ENCODE results near the gene FAM240A. TPM values are rescaled to one million over a fixed set of nuclear protein-coding genes. Genes with fewer than 3 reads are reported as not detected.
"Not testable (repeated sequence)": the region's sequence is repeated elsewhere in the genome, so short reads cannot be mapped to it uniquely, and the experiment has no call there.

The FAM240A gene
- total RNA-seq, 1 donor from 2014 or later: not detected

- no peak for DNase-seq (ENCODE audit: low read depth)
Observed at GRCh38 chr3:46586738-46587246, 25.5 kb upstream of the FAM240A start.

- DNase-seq (ENCODE audit: low read depth): not testable (repeated sequence)
Observed at GRCh38 chr3:46587268-46587667, 25.1 kb upstream of the FAM240A start.

- DNase-seq (ENCODE audit: low read depth): no peak
Observed at GRCh38 chr3:46593274-46593862, 19.0 kb upstream of the FAM240A start.

- no peak for DNase-seq (ENCODE audit: low read depth)
Observed at GRCh38 chr3:46593979-46594378, 18.3 kb upstream of the FAM240A start.

- no peak for DNase-seq (ENCODE audit: low read depth)
Observed at GRCh38 chr3:46594723-46595122, 17.6 kb upstream of the FAM240A start.

- DNase-seq (ENCODE audit: low read depth): no peak
Observed at GRCh38 chr3:46595819-46596314, 16.5 kb upstream of the FAM240A start.

- no peak for DNase-seq (ENCODE audit: low read depth)
Observed at GRCh38 chr3:46599590-46599989, 12.7 kb upstream of the FAM240A start.

GRCh38 chr3:46603446-46604046 lies 8.8 kb upstream of the FAM240A start:
- no peak for DNase-seq (ENCODE audit: low read depth)

- DNase-seq (ENCODE audit: low read depth): no peak
Observed at GRCh38 chr3:46604127-46604526, 8.2 kb upstream of the FAM240A start.

- DNase-seq (ENCODE audit: low read depth): no peak
Observed at GRCh38 chr3:46607603-46608028, 4.7 kb upstream of the FAM240A start.

GRCh38 chr3:46609212-46609721 lies 3.1 kb upstream of the FAM240A start:
- no peak for DNase-seq (ENCODE audit: low read depth)

GRCh38 chr3:46609944-46610722 lies 2.2 kb upstream of the FAM240A start:
- no peak for DNase-seq (ENCODE audit: low read depth)

- DNase-seq (ENCODE audit: low read depth): no peak
Observed at GRCh38 chr3:46613313-46614005, 1.1 kb downstream of the FAM240A start.

- no peak for DNase-seq (ENCODE audit: low read depth)
Observed at GRCh38 chr3:46614431-46614830, 2.1 kb downstream of the FAM240A start.

GRCh38 chr3:46615050-46615775 lies 2.9 kb downstream of the FAM240A start:
- DNase-seq (ENCODE audit: low read depth): no peak

- DNase-seq (ENCODE audit: low read depth): no peak
Observed at GRCh38 chr3:46615976-46616375, 3.7 kb downstream of the FAM240A start.

GRCh38 chr3:46617941-46618340 lies 5.6 kb downstream of the FAM240A start:
- no peak for DNase-seq (ENCODE audit: low read depth)

GRCh38 chr3:46619845-46620778 lies 7.8 kb downstream of the FAM240A start:
- no peak for DNase-seq (ENCODE audit: low read depth)

- no peak for DNase-seq (ENCODE audit: low read depth)
Observed at GRCh38 chr3:46624533-46624932, 12.2 kb downstream of the FAM240A start.
